H9 (cell line): ENCODE data around the gene MTLN. TPM values are rescaled to one million over a fixed set of nuclear protein-coding genes. Genes with fewer than 3 reads are reported as not detected.

Experiments used
- DNase-seq: peaks from one replicate; pipeline ENCODE4 v3.0.0-alpha.2; 2017
- H2AFZ ChIP-seq: one replicate; pipeline ENCODE4 v1.6.1; 2013; ENCODE audit warnings: mild to moderate bottlenecking, low read length, control low read depth, moderate library complexity
- H2AK5ac ChIP-seq: 2 replicates; pipeline ENCODE4 v1.6.1; 2013; ENCODE audit warnings: low read length, control low read depth, mixed read lengths; ENCODE audit not compliant: insufficient read length
- H2BK120ac ChIP-seq: one replicate; pipeline ENCODE4 v1.6.1; 2013; ENCODE audit warnings: low read depth, mild to moderate bottlenecking, low read length, control low read depth, inconsistent platforms; ENCODE audit not compliant: poor library complexity, severe bottlenecking
- H2BK12ac ChIP-seq: 2 replicates; pipeline ENCODE4 v1.6.1; 2013; ENCODE audit warnings: low read length, control low read depth, mixed read lengths, low read depth; ENCODE audit not compliant: insufficient read length
- H2BK15ac ChIP-seq: 2 replicates; pipeline ENCODE4 v1.6.1; 2013; ENCODE audit warnings: low read depth, low read length, control low read depth
- H2BK20ac ChIP-seq: one replicate; pipeline ENCODE4 v1.6.1; 2013; ENCODE audit warnings: low read depth, mild to moderate bottlenecking, low read length, control low read depth, inconsistent platforms; ENCODE audit not compliant: poor library complexity, severe bottlenecking
- H2BK5ac ChIP-seq: 2 replicates; pipeline ENCODE4 v1.6.1; 2013; ENCODE audit warnings: low read length, control low read depth, mixed read lengths; ENCODE audit not compliant: insufficient read length
- H3K14ac ChIP-seq: 2 replicates; pipeline ENCODE4 v1.6.1; 2013; ENCODE audit warnings: low read length, control low read depth; ENCODE audit not compliant: insufficient read depth
- H3K18ac ChIP-seq: 2 replicates; pipeline ENCODE4 v1.6.1; 2013; ENCODE audit warnings: low read depth, mild to moderate bottlenecking, mixed read lengths, low read length, control low read depth; ENCODE audit not compliant: insufficient read length
- H3K23ac ChIP-seq: 2 replicates; pipeline ENCODE4 v1.6.1; 2013; ENCODE audit warnings: low read length, control low read depth, mixed read lengths, low read depth; ENCODE audit not compliant: insufficient read length
- H3K23me2 ChIP-seq: 2 replicates; pipeline ENCODE4 v1.6.1; 2013; ENCODE audit warnings: low read depth, mild to moderate bottlenecking, mixed read lengths, low read length, control low read depth; ENCODE audit not compliant: insufficient read length, poor library complexity, severe bottlenecking
- H3K27ac ChIP-seq: 2 replicates; pipeline ENCODE4 v1.5.1; 2013; ENCODE audit warnings: low read length, control low read depth, mixed read lengths, low read depth; ENCODE audit not compliant: insufficient read length
- H3K27me3 ChIP-seq: 2 replicates; pipeline ENCODE4 v1.6.1; 2013; ENCODE audit warnings: low read length, control low read depth, inconsistent platforms; ENCODE audit not compliant: insufficient read depth
- H3K4ac ChIP-seq: 2 replicates; pipeline ENCODE4 v1.6.1; 2013; ENCODE audit warnings: low read depth, mild to moderate bottlenecking, control low read depth, inconsistent platforms, low read length, moderate library complexity
- H3K4me1 ChIP-seq: 2 replicates; pipeline ENCODE4 v1.6.1; 2013; ENCODE audit warnings: low read length, control low read depth, inconsistent platforms; ENCODE audit not compliant: insufficient read depth
- H3K4me2 ChIP-seq: 2 replicates; pipeline ENCODE4 v1.6.1; 2013; ENCODE audit warnings: low read length, control low read depth, mixed read lengths; ENCODE audit not compliant: insufficient read length, insufficient read depth
- H3K56ac ChIP-seq: 2 replicates; pipeline ENCODE4 v1.6.1; 2013; ENCODE audit warnings: low read depth, mild to moderate bottlenecking, mixed read lengths, low read length, control low read depth; ENCODE audit not compliant: insufficient read length
- H3K79me1 ChIP-seq: 2 replicates; pipeline ENCODE4 v1.6.1; 2013; ENCODE audit warnings: low read depth, mild to moderate bottlenecking, moderate library complexity, low read length, control low read depth, inconsistent platforms; ENCODE audit not compliant: insufficient read depth, poor library complexity, severe bottlenecking
- H3K79me2 ChIP-seq: 2 replicates; pipeline ENCODE4 v1.6.1; 2013; ENCODE audit warnings: low read length, control low read depth, inconsistent platforms; ENCODE audit not compliant: insufficient read depth
- H3K9ac ChIP-seq: 2 replicates; pipeline ENCODE4 v1.6.1; 2013; ENCODE audit warnings: low read length, control low read depth, mixed read lengths; ENCODE audit not compliant: insufficient read length; ENCODE audit errors: extremely low read depth
- H3K9me3 ChIP-seq: one replicate; pipeline ENCODE4 v1.6.1; 2013; ENCODE audit warnings: low read depth, low read length, inconsistent platforms; ENCODE audit not compliant: control insufficient read depth
- H3T11ph ChIP-seq: one replicate; pipeline ENCODE4 v1.6.1; 2013; ENCODE audit warnings: mild to moderate bottlenecking, low read length, control low read depth, inconsistent platforms
- H4K20me1 ChIP-seq: one replicate; pipeline ENCODE4 v1.6.1; 2013; ENCODE audit not compliant: control insufficient read depth, insufficient read length, insufficient read depth
- H4K5ac ChIP-seq: 2 replicates; pipeline ENCODE4 v1.6.1; 2013; ENCODE audit warnings: low read depth, mild to moderate bottlenecking, mixed read lengths, low read length, control low read depth; ENCODE audit not compliant: insufficient read length
- H4K8ac ChIP-seq: replicated peaks from 2 replicates; pipeline ENCODE4 v1.6.1; 2013; ENCODE audit warnings: low read length, control low read depth, mixed read lengths, low read depth; ENCODE audit not compliant: insufficient read length
- H4K91ac ChIP-seq: 2 replicates; pipeline ENCODE4 v1.6.1; 2013; ENCODE audit warnings: low read depth, mild to moderate bottlenecking, moderate library complexity, mixed read lengths, low read length, control low read depth; ENCODE audit not compliant: insufficient read length
- H3K27ac Mint-ChIP-seq, 3 experiments: 2 replicates in 2 of 3; 3 replicates in 1 of 3; pipeline ENCODE4 v1.8.0; 2020 to 2021; ENCODE audit warnings: mixed read lengths in 3 of 3, mild to moderate bottlenecking in 1 of 3, moderate library complexity in 1 of 3
- H3K27me3 Mint-ChIP-seq: 2 replicates; pipeline ENCODE4 v1.8.0; 2021; ENCODE audit warnings: low read depth, mild to moderate bottlenecking, moderate library complexity, mixed read lengths
- H3K36me3 Mint-ChIP-seq, 3 experiments: 2 replicates in 2 of 3; 3 replicates in 1 of 3; pipeline ENCODE4 v1.8.0; 2020 to 2021; ENCODE audit warnings: low read depth in 3 of 3, mixed read lengths in 3 of 3; ENCODE audit not compliant: insufficient read depth in 1 of 3
- H3K4me1 Mint-ChIP-seq, 2 experiments: 2 replicates each; pipeline ENCODE4 v1.8.0; 2020; ENCODE audit warnings: mixed read lengths in 2 of 2
- H3K4me3 Mint-ChIP-seq, 2 experiments: 2 replicates in 1 of 2; 3 replicates in 1 of 2; pipeline ENCODE4 v1.8.0; 2020 to 2021; ENCODE audit warnings: mild to moderate bottlenecking in 2 of 2, mixed read lengths in 2 of 2, moderate library complexity in 1 of 2
- H3K9me3 Mint-ChIP-seq, 2 experiments: 2 replicates in 1 of 2; 3 replicates in 1 of 2; pipeline ENCODE4 v1.8.0; 2020; ENCODE audit warnings: mild to moderate bottlenecking in 2 of 2, mixed read lengths in 2 of 2, moderate library complexity in 1 of 2
- CTCF ChIP-seq: fragments of 200-600 bp; sonication (generic); conservative IDR thresholded peaks from 3 replicates; pipeline ENCODE4 v1.8.0; 2021; ENCODE audit warnings: antibody characterized with exemption, mild to moderate bottlenecking
- WGBS: extraction: QIAGEN DNeasy Blood & Tissue Kit; methylation state at CpG from one replicate; pipeline ENCODE4 v1.1.7; 2013; ENCODE audit warnings: missing lambda C conversion rate, low lambda C conversion rate, mixed read lengths; ENCODE audit not compliant: insufficient read length; ENCODE audit errors: extremely low coverage; 5-methylcytosine and 5-hydroxymethylcytosine counted together
- total RNA-seq: library from RNA; stranded (reverse); gene quantifications from 2 replicates; pipeline ENCODE4 v1.2.1, GENCODE V29; 2021

Gene MTLN
- total RNA-seq, 1 experiment from 2014 or later, result 16.3 TPM

- no peak for TF ChIP-seq CTCF
- Histone ChIP-seq H2AK5ac (no peak overlapping the region), H2BK12ac (no peak overlapping the region)
Measured at GRCh38 chr2:110170102-110170501, 42.2 kb downstream of the MTLN start.

More at GRCh38 chr2:110170102-110170501, 42.2 kb downstream of the MTLN start:
- H4K20me1 ChIP-seq, result no peaks in the 10 kb centered on the region
- no peaks in the 10 kb centered on the region for H3K79me1 ChIP-seq
- H2BK120ac ChIP-seq, result no peak overlapping the region
- no peak for DNase-seq
- no CpG with 5 or more reads among the region's 3 CpGs for WGBS
- no peaks in the 10 kb centered on the region for H3K27me3 Mint-ChIP-seq
- no peaks in the 10 kb centered on the region for H3K27me3 ChIP-seq
- H2BK20ac ChIP-seq, result no peak overlapping the region
- no peak overlapping the region for H2AFZ ChIP-seq
- H3K23ac ChIP-seq, result no peak overlapping the region
- H3K56ac ChIP-seq, result no peak overlapping the region
- H3K4me1 Mint-ChIP-seq, result peaks cover 20 to 22% of the 10 kb centered on the region in 2 experiments
- no peak overlapping the region for H3K27ac Mint-ChIP-seq
- peaks cover 7% of the 10 kb centered on the region for H3K4me1 ChIP-seq
- no peak overlapping the region for H3T11ph ChIP-seq
- H4K5ac ChIP-seq, result no peak overlapping the region
- H3K9ac ChIP-seq, result no peak overlapping the region
- no peaks in the 10 kb centered on the region for H3K23me2 ChIP-seq
- H3K79me2 ChIP-seq, result no peaks in the 10 kb centered on the region
- no peak overlapping the region for H3K27ac ChIP-seq
- no peak overlapping the region for H3K4me3 Mint-ChIP-seq
- H2BK15ac ChIP-seq, result no peak overlapping the region
- no peak overlapping the region for H3K14ac ChIP-seq
- no peak overlapping the region for H2BK5ac ChIP-seq
- no peak overlapping the region for H3K4ac ChIP-seq
- no peak overlapping the region for H3K4me2 ChIP-seq
- no peak overlapping the region for H4K91ac ChIP-seq
- no peaks in the 10 kb centered on the region for H3K9me3 ChIP-seq
- H4K8ac ChIP-seq, result no peak overlapping the region
- H3K36me3 Mint-ChIP-seq, result no peaks in the 10 kb centered on the region
- H3K9me3 Mint-ChIP-seq, result no peaks in the 10 kb centered on the region
- no peak overlapping the region for H3K18ac ChIP-seq
